ENCODE data around the gene CANX. TPM values are rescaled to one million over a fixed set of nuclear protein-coding genes. Genes with fewer than 3 reads are reported as not detected.
"Not testable (repeated sequence)": the region's sequence is repeated elsewhere in the genome, so short reads cannot be mapped to it uniquely, and the experiment has no call there.

Gene CANX
- total RNA-seq, 4 donors from 2014 or later, result 155 to 550 (median 392) TPM

DNA sequence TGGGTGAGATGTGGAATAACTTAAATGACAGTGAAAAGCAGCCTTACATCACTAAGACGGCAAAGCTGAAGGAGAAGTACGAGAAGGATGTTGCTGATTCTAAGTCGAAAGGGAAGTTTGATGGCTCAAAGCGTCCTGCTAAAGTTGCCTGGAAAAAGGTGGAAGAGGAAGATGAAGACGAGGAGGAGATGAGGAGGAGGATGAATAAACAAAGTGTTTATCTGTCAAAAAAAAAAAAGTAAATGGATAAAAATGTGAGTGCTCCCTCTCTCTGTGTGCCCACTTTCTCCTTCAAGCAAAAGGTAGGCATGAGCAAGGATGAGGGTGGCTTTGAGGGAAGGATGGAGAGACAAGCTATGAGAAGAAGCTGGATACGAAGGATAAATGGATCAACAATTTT, 4.2 kb upstream of the CANX start:
- TF ChIP-seq CTCF (IDR thresholded peaks at IDR 0.05) (no peak), POLR2A (IDR thresholded peaks at IDR 0.05) (no peak)
- H3K27me3 ChIP-seq, result no peaks in the 10 kb centered on the region
- H3K27ac ChIP-seq, result no peak overlapping the region
- no peaks in the 10 kb centered on the region for H3K36me3 ChIP-seq
- H3K9me3 ChIP-seq, result no peaks in the 10 kb centered on the region
- H3K4me1 ChIP-seq, result no peaks in the 10 kb centered on the region
- no peak overlapping the region for H3K4me3 ChIP-seq
- DNase-seq, result no peak
- intact Hi-C loops (cut with DNase I; ENCODE audit: low total_unique reads), result no loop called here

DNA sequence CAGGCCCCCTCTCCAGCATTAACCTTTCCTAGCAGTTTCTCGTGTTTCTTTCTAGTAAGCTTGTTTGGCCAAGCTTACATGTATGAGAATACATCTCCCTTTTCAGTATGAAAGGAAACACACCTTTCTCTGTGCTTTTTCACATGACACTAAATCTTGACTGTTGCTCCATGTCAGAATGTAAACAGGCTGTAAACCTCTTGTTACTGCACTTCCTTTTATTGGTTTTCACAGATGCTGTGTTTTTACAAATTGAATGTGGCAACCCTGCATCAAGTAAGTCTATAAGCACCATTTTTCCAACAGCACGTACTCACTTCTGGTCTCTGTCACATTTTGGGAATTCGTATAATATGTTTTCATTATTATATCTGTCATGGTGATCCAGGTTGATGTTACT, 2.2 kb upstream of the CANX start:
- no peak overlapping the region for H3K27ac ChIP-seq
- intact Hi-C loops (cut with DNase I; ENCODE audit: low total_unique reads), result no loop called here

GRCh38 chr5:179697108-179697507, 1.7 kb upstream of the CANX start:
- no peak overlapping the region for H3K4me3 ChIP-seq
- no peaks in the 10 kb centered on the region for H3K36me3 ChIP-seq
- no peaks in the 10 kb centered on the region for H3K27me3 ChIP-seq
- H3K27ac ChIP-seq, result peak overlapping the region; percentile 80 to 92
- intact Hi-C loops (cut with DNase I; ENCODE audit: low total_unique reads), result no loop called here
- DNase-seq, result no peak
- H3K4me1 ChIP-seq, result no peaks in the 10 kb centered on the region
- no peaks in the 10 kb centered on the region for H3K9me3 ChIP-seq
- TF ChIP-seq CTCF (IDR thresholded peaks at IDR 0.05) (no peak), POLR2A (IDR thresholded peaks at IDR 0.05) (no peak)

More for the DNA sequence above, 2.2 kb upstream of the CANX start:
- Histone ChIP-seq H3K4me1 (no peaks in the 10 kb centered on the region), H3K9me3 (no peaks in the 10 kb centered on the region), H3K36me3 (no peaks in the 10 kb centered on the region), H3K4me3 (no peak overlapping the region), H3K27me3 (no peaks in the 10 kb centered on the region)
- TF ChIP-seq CTCF (IDR thresholded peaks at IDR 0.05) (no peak), POLR2A (IDR thresholded peaks at IDR 0.05) (no peak)
- DNase-seq, result no peak

GRCh38 chr5:179697543-179697942, 1.2 kb upstream of the CANX start:
- H3K27me3 ChIP-seq; intact Hi-C loops (cut with DNase I; ENCODE audit: low total_unique reads); DNase-seq: not testable (repeated sequence)

GRCh38 chr5:179697993-179698934, 503 bp upstream of the CANX start:
- Histone ChIP-seq H3K36me3 (no peaks in the 10 kb centered on the region), H3K9me3 (no peaks in the 10 kb centered on the region), H3K27me3 (no peaks in the 10 kb centered on the region), H3K27ac (peak overlapping the region; percentile 80 to 97), H3K4me3 (peak overlapping the region; percentile 73 to 95), H3K4me1 (no peaks in the 10 kb centered on the region)
- TF ChIP-seq POLR2A (IDR thresholded peaks at IDR 0.05) (peak in 1 of 2 donors; percentile 48), CTCF (IDR thresholded peaks at IDR 0.05) (peak in 1 of 4 experiments; percentile 11)
- intact Hi-C loops (cut with DNase I; ENCODE audit: low total_unique reads), result no loop called here
- peak; percentile 99 for DNase-seq

More at GRCh38 chr5:179697543-179697942, 1.2 kb upstream of the CANX start:
- not testable (repeated sequence) for H3K4me1 ChIP-seq, H3K9me3 ChIP-seq, H3K36me3 ChIP-seq
- H3K4me3 ChIP-seq, result peak overlapping the region in 1 of 2 donors; percentile 73
- H3K27ac ChIP-seq, result peak overlapping the region; percentile 80 to 92

Data from uterus (tissue), 4 donors.